Tibial nerve (tissue), 4 donors: Measurements from ENCODE around the gene NKIRAS2. TPM values are rescaled to one million over a fixed set of nuclear protein-coding genes. Genes with fewer than 3 reads are reported as not detected.

Experiments used
- DNase-seq, 2 donors: peaks; one replicate each; pipeline ENCODE4 v3.0.0-alpha.2; 2019; ENCODE audit warnings: low spot score in 2 of 2
- H3K27ac ChIP-seq, 4 donors: fragments of 200-600 bp; sonication (generic) in 3 of 4; one replicate each; pipeline ENCODE4 v1.5.1; 2017 to 2019; ENCODE audit warnings: mild to moderate bottlenecking in 1 of 4
- H3K27me3 ChIP-seq, 2 donors: fragments of 200-600 bp; sonication (generic) in 1 of 2; one replicate each; pipeline versions ENCODE4 v1.5.1 to v1.6.0; 2017 to 2019
- H3K36me3 ChIP-seq, 3 donors: fragments of 200-600 bp; sonication (generic); one replicate each; pipeline ENCODE4 v1.5.1; 2018 to 2019
- H3K4me1 ChIP-seq, 4 donors: fragments of 200-600 bp; sonication (generic) in 3 of 4; one replicate each; pipeline ENCODE4 v1.5.1; 2017 to 2019
- H3K4me3 ChIP-seq, 4 donors: fragments of 200-600 bp; sonication (generic) in 3 of 4; one replicate each; pipeline ENCODE4 v1.5.1; 2017 to 2019; ENCODE audit warnings: mild to moderate bottlenecking in 1 of 4, moderate library complexity in 1 of 4
- H3K9me3 ChIP-seq, 4 donors: fragments of 200-600 bp; sonication (generic) in 3 of 4; one replicate each; pipeline ENCODE4 v1.5.1; 2017 to 2019
- CTCF ChIP-seq, 5 experiments: fragments of 200-600 bp in 3 of 5; fragments of 450-650 bp in 2 of 5; sonication (generic) in 3 of 5; IDR thresholded peaks; one replicate each; pipeline ENCODE4 v1.5.1; 2016 to 2019; ENCODE audit warnings: antibody characterized with exemption in 5 of 5, mild to moderate bottlenecking in 3 of 5, moderate library complexity in 2 of 5
- EP300 ChIP-seq, 2 donors: sonication (generic); formaldehyde crosslinking; IDR thresholded peaks; one replicate each; pipeline ENCODE4 v1.6.1; 2017; ENCODE audit warnings: antibody characterized with exemption in 2 of 2, mild to moderate bottlenecking in 1 of 2
- POLR2A ChIP-seq, 2 donors: fragments of 450-650 bp; IDR thresholded peaks; one replicate each; pipeline ENCODE4 v1.6.1; 2017; ENCODE audit warnings: antibody characterized with exemption in 2 of 2, mild to moderate bottlenecking in 2 of 2, moderate library complexity in 2 of 2
- WGBS, 2 donors: methylation state at CpG; one replicate each; pipeline ENCODE4 v1.1.5; 2018; 5-methylcytosine and 5-hydroxymethylcytosine counted together
- total RNA-seq, 4 donors: library from RNA; depleted of rRNA; stranded (reverse); fragments of >200 nt; gene quantifications; one replicate each; pipeline ENCODE4 v1.1.0, GENCODE V29; 2016

Gene NKIRAS2
- total RNA-seq: 10 to 100 TPM; 17.7 to 39.9 (median 23.8) TPM

GRCh38 chr17:42019509-42020404, at the start of gene NKIRAS2:
NKIRAS2 (plus strand) TSS chr17:42020090; CDS start chr17:42021578, 1,488 bp downstream.
- no peaks in the 10 kb centered on the region for H3K9me3 ChIP-seq
- WGBS, 2 donors: 11 to 23% methylated on average over 16 to 31 of the region's 49 CpGs
- no peaks in the 10 kb centered on the region for H3K27me3 ChIP-seq
- H3K4me3 ChIP-seq: peak within 1 kb of the TSS; percentile 74 to 99 (median 88)
- peak within 1 kb of the TSS; percentile 63 to 93 (median 90) for H3K27ac ChIP-seq
- H3K36me3 ChIP-seq: peaks cover 0 to 29% (median 14%) of the 10 kb centered on the region in 3 donors
- H3K4me1 ChIP-seq: peaks cover 4 to 72% (median 40%) of the 10 kb centered on the region in 4 donors
- peak; percentile 83 to 87 for DNase-seq
- TF ChIP-seq POLR2A (IDR thresholded peaks at IDR 0.05): peak; percentile 14 to 63
- peak; percentile 70 to 82 for TF ChIP-seq EP300 (IDR thresholded peaks at IDR 0.05)
- TF ChIP-seq CTCF (IDR thresholded peaks at IDR 0.05): peak; percentile 93 to 98 (median 96)

GRCh38 chr17:41970901-41971331, 49.0 kb upstream of the NKIRAS2 start:
- no peak for DNase-seq
- H3K36me3 ChIP-seq: peaks cover 0 to 78% (median 8%) of the 10 kb centered on the region in 3 donors
- peaks cover 0 to 84% (median 46%) of the 10 kb centered on the region in 4 donors for H3K4me1 ChIP-seq
- H3K4me3 ChIP-seq: peak overlapping the region in 1 of 4 donors; percentile 99
- H3K27ac ChIP-seq: peak overlapping the region in 3 of 4 donors; percentile 91 to 97 (median 94)
- H3K9me3 ChIP-seq: no peaks in the 10 kb centered on the region
- 38 to 39% methylated on average over 5 of the region's 5 CpGs for WGBS, 2 donors
- no peak for TF ChIP-seq CTCF (IDR thresholded peaks at IDR 0.05)
- no peak for TF ChIP-seq POLR2A (IDR thresholded peaks at IDR 0.05)
- no peaks in the 10 kb centered on the region for H3K27me3 ChIP-seq

- Histone ChIP-seq H3K9me3 (no peaks in the 10 kb centered on the region), H3K4me3 (peak overlapping the region in 2 of 4 donors; percentile 18 to 99), H3K36me3 (peaks cover 0 to 88% (median 17%) of the 10 kb centered on the region in 3 donors), H3K27me3 (no peaks in the 10 kb centered on the region), H3K4me1 (peaks cover 0 to 92% (median 48%) of the 10 kb centered on the region in 4 donors), H3K27ac (peak overlapping the region in 3 of 4 donors; percentile 63 to 97 (median 94))
- TF ChIP-seq EP300 (IDR thresholded peaks at IDR 0.05) (no peak), CTCF (IDR thresholded peaks at IDR 0.05) (no peak), POLR2A (IDR thresholded peaks at IDR 0.05) (no peak)
- no peak for DNase-seq
- WGBS, 2 donors: 51 to 59% methylated on average over 18 of the region's 18 CpGs
Measured at GRCh38 chr17:41971721-41972523, 48.0 kb upstream of the NKIRAS2 start.

- Histone ChIP-seq H3K27ac (peak overlapping the region in 3 of 4 donors; percentile 63 to 97 (median 94)), H3K9me3 (no peaks in the 10 kb centered on the region), H3K27me3 (no peaks in the 10 kb centered on the region), H3K4me3 (peak overlapping the region in 1 of 4 donors; percentile 99), H3K4me1 (peaks cover 0 to 96% (median 44%) of the 10 kb centered on the region in 4 donors), H3K36me3 (peaks cover 0 to 97% (median 25%) of the 10 kb centered on the region in 3 donors)
- no peak for DNase-seq
- TF ChIP-seq CTCF (IDR thresholded peaks at IDR 0.05) (no peak), POLR2A (IDR thresholded peaks at IDR 0.05) (no peak), EP300 (IDR thresholded peaks at IDR 0.05) (no peak)
- 32 to 40% methylated on average over 19 to 22 of the region's 22 CpGs for WGBS, 2 donors
Measured at GRCh38 chr17:41972571-41973407, 47.1 kb upstream of the NKIRAS2 start.
